NOMO-1 (cell line): ENCODE measurements around the gene MAPK11.
A peak's percentile ranks its signal among the peaks of the same experiment; 100 is the strongest.

Experiments
- DNase-seq, 2 experiments: peaks; one replicate each; lab custom pipeline; 2025; ENCODE audit not compliant: unreplicated experiment in 2 of 2; lab: John Stamatoyannopoulos, UW

The MAPK11 gene

GRCh38 chr22:50262973-50263617 is 7.1 kb downstream of the MAPK11 start:
- DNase-seq = no peak

- DNase-seq = no peak
These were observed 7.7 kb downstream of the MAPK11 start for GRCh38 chr22:50262460-50262911.

GRCh38 chr22:50261615-50262459 is 8.3 kb downstream of the MAPK11 start, which contains the start of gene MAPK12:
Gene MAPK12, minus strand, starts transcription at chr22:50261683. Its CDS starts 174 bp downstream, at chr22:50261509.
- DNase-seq = peak in 1 of 2 experiments; percentile 30

- peak in 1 of 2 experiments; percentile 21 for DNase-seq
These were observed 9.2 kb downstream of the MAPK11 start for GRCh38 chr22:50260801-50261614.

GRCh38 chr22:50260434-50260800 is 9.8 kb downstream of the MAPK11 start:
- DNase-seq = no peak

GRCh38 chr22:50259302-50259701 is 10.9 kb downstream of the MAPK11 start:
- no peak for DNase-seq

GRCh38 chr22:50258361-50259292 is 11.6 kb downstream of the MAPK11 start:
- no peak for DNase-seq

- DNase-seq = no peak
These were observed 12.5 kb downstream of the MAPK11 start for GRCh38 chr22:50257451-50258360.

GRCh38 chr22:50257041-50257440 is 13.1 kb downstream of the MAPK11 start:
- no peak for DNase-seq

GRCh38 chr22:50256258-50256862 is 13.8 kb downstream of the MAPK11 start:
- DNase-seq = no peak

- DNase-seq = no peak
These were observed 14.6 kb downstream of the MAPK11 start for GRCh38 chr22:50255607-50256006.

- DNase-seq = no peak
These were observed 15.1 kb downstream of the MAPK11 start for GRCh38 chr22:50255099-50255498.

GRCh38 chr22:50253941-50254340 is 16.2 kb downstream of the MAPK11 start:
- no peak for DNase-seq

GRCh38 chr22:50253046-50253915 is 16.9 kb downstream of the MAPK11 start:
- DNase-seq = no peak

- DNase-seq = peak; percentile 54 to 58
These were observed 17.8 kb downstream of the MAPK11 start for GRCh38 chr22:50252082-50253045.

GRCh38 chr22:50251477-50252081 is 18.6 kb downstream of the MAPK11 start:
- DNase-seq = no peak
